GM18858 (cell line): ENCODE results near the gene RIN2.
"Not testable (repeated sequence)": the region's sequence is repeated elsewhere in the genome, so short reads cannot be mapped to it uniquely, and the experiment has no call there.

Source experiments
- ATAC-seq: cut with Tn5 transposase; IDR thresholded peaks from one replicate; pipeline ENCODE4 v1.9.1; 2021; ENCODE audit not compliant: unreplicated experiment

RIN2 gene

GRCh38 chr20:19785173-19785982 lies 27.3 kb downstream of the RIN2 start:
- ATAC-seq: no peak

- ATAC-seq: no peak
Observed at GRCh38 chr20:19785983-19786285, 27.9 kb downstream of the RIN2 start.

- ATAC-seq: no peak
Observed at GRCh38 chr20:19786311-19786710, 28.3 kb downstream of the RIN2 start.

GRCh38 chr20:19787366-19787765 lies 29.3 kb downstream of the RIN2 start:
- no peak for ATAC-seq

GRCh38 chr20:19789009-19789408 lies 31.0 kb downstream of the RIN2 start:
- no peak for ATAC-seq

- no peak for ATAC-seq
Observed at GRCh38 chr20:19789446-19789845, 31.4 kb downstream of the RIN2 start.

- no peak for ATAC-seq
Observed at GRCh38 chr20:19791887-19792286, 33.8 kb downstream of the RIN2 start.

- ATAC-seq: no peak
Observed at GRCh38 chr20:19793716-19794115, 35.7 kb downstream of the RIN2 start.

GRCh38 chr20:19794941-19795340 lies 36.9 kb downstream of the RIN2 start:
- ATAC-seq: no peak

- ATAC-seq: no peak
Observed at GRCh38 chr20:19799325-19799724, 41.3 kb downstream of the RIN2 start.

- ATAC-seq: no peak
Observed at GRCh38 chr20:19802099-19802491, 44.0 kb downstream of the RIN2 start.

GRCh38 chr20:19802492-19803158 lies 44.6 kb downstream of the RIN2 start:
- no peak for ATAC-seq

GRCh38 chr20:19806276-19806675 lies 48.2 kb downstream of the RIN2 start:
- not testable (repeated sequence) for ATAC-seq

- no peak for ATAC-seq
Observed at GRCh38 chr20:19806806-19807190, 48.7 kb downstream of the RIN2 start.

- ATAC-seq: no peak
Observed at GRCh38 chr20:19807191-19807945, 49.3 kb downstream of the RIN2 start.
